ENCODE measurements around the gene ZNF462. TPM values are rescaled to one million over a fixed set of nuclear protein-coding genes. Genes with fewer than 3 reads are reported as not detected.

The ZNF462 gene
- total RNA-seq, 4 donors from 2014 or later, result 19.1 to 57.9 (median 35.6) TPM

DNA sequence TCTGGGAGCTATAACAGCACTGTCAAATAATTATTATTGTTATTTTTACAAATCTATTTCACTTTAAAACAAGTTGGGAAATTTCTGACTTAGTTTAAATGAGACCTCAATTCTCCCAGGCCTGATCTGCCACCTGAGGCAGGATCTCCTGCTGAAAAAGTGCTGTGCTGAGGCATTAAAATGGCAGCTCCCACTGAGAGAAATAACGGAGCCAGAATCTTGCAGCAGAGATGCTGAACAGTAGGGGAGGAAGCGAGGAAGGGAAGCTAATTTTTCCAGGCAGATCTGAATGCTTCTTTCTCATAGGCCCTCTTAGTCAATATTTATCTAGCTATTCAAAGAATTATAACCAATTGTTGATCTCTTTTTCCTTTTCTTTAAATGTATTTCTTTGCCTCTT, 196.3 kb downstream of the ZNF462 start:
- WGBS, 2 donors (ENCODE audit: low coverage in 1 of 2), result 49 to 72% methylated on average over 2 of the region's 2 CpGs
- no peak for TF ChIP-seq POLR2AphosphoS5 (IDR thresholded peaks at IDR 0.05)
- no peak for TF ChIP-seq EP300 (IDR thresholded peaks at IDR 0.05)
- no peak for TF ChIP-seq POLR2A (IDR thresholded peaks at IDR 0.05)
- TF ChIP-seq, protein P1, sequence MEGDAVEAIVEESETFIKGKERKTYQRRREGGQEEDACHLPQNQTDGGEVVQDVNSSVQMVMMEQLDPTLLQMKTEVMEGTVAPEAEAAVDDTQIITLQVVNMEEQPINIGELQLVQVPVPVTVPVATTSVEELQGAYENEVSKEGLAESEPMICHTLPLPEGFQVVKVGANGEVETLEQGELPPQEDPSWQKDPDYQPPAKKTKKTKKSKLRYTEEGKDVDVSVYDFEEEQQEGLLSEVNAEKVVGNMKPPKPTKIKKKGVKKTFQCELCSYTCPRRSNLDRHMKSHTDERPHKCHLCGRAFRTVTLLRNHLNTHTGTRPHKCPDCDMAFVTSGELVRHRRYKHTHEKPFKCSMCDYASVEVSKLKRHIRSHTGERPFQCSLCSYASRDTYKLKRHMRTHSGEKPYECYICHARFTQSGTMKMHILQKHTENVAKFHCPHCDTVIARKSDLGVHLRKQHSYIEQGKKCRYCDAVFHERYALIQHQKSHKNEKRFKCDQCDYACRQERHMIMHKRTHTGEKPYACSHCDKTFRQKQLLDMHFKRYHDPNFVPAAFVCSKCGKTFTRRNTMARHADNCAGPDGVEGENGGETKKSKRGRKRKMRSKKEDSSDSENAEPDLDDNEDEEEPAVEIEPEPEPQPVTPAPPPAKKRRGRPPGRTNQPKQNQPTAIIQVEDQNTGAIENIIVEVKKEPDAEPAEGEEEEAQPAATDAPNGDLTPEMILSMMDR (IDR thresholded peaks at IDR 0.05), result no peak
- Histone ChIP-seq H3K4me3 (no peak overlapping the region), H3K36me3 (no peaks in the 10 kb centered on the region), H3K4me1 (no peaks in the 10 kb centered on the region), H3K27ac (no peak overlapping the region), H3K27me3 (no peaks in the 10 kb centered on the region), H3K9me3 (no peaks in the 10 kb centered on the region)
- no peak for ATAC-seq

DNA sequence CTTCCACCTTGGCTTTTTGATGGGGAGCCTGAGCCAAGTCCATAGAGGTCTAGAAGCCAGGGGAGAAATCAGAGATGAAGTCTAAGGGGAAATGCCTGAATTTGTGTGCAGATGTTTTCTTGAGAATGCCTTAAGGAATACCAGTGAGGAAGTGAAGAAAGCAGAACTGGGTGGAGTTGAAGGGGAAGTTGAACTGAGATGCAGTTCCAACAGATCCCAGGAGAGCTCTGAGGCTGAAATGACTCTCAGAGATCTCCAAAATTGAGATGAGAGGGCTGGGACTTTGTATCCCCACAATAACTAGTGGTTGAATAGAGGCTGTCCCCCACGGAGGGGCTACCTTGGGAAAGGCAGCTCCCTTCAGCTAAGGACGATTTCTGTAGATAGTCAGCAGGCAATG, 197.1 kb downstream of the ZNF462 start:
- Histone ChIP-seq H3K4me3 (no peak overlapping the region), H3K27ac (no peak overlapping the region), H3K9me3 (no peaks in the 10 kb centered on the region), H3K4me1 (no peaks in the 10 kb centered on the region), H3K36me3 (no peaks in the 10 kb centered on the region), H3K27me3 (no peaks in the 10 kb centered on the region)
- no peak for ATAC-seq
- WGBS, 2 donors (ENCODE audit: low coverage in 1 of 2), result 37 to 62% methylated on average over 2 of the region's 2 CpGs
- TF ChIP-seq, protein P1 (IDR thresholded peaks at IDR 0.05), result no peak
- TF ChIP-seq EP300 (IDR thresholded peaks at IDR 0.05) (no peak), POLR2A (IDR thresholded peaks at IDR 0.05) (no peak), POLR2AphosphoS5 (IDR thresholded peaks at IDR 0.05) (no peak)

Small RNA genes within 50 kb of the gene (small RNA-seq; reads per million reads assigned to genes)
- 0 reads per million in 4 donors for gene RNA5SP292
